Tibial nerve (tissue), 4 donors: ENCODE results near the gene ITPRID1. TPM values are rescaled to one million over a fixed set of nuclear protein-coding genes. Genes with fewer than 3 reads are reported as not detected.

Experiments used
- DNase-seq, 2 donors: peaks; one replicate each; pipeline ENCODE4 v3.0.0-alpha.2; 2019; ENCODE audit warnings: low spot score in 2 of 2
- H3K27ac ChIP-seq, 4 donors: fragments of 200-600 bp; sonication (generic) in 3 of 4; one replicate each; pipeline ENCODE4 v1.5.1; 2017 to 2019; ENCODE audit warnings: mild to moderate bottlenecking in 1 of 4
- H3K27me3 ChIP-seq, 2 donors: fragments of 200-600 bp; sonication (generic) in 1 of 2; one replicate each; pipeline versions ENCODE4 v1.5.1 to v1.6.0; 2017 to 2019
- H3K36me3 ChIP-seq, 3 donors: fragments of 200-600 bp; sonication (generic); one replicate each; pipeline ENCODE4 v1.5.1; 2018 to 2019
- H3K4me1 ChIP-seq, 4 donors: fragments of 200-600 bp; sonication (generic) in 3 of 4; one replicate each; pipeline ENCODE4 v1.5.1; 2017 to 2019
- H3K4me3 ChIP-seq, 4 donors: fragments of 200-600 bp; sonication (generic) in 3 of 4; one replicate each; pipeline ENCODE4 v1.5.1; 2017 to 2019; ENCODE audit warnings: mild to moderate bottlenecking in 1 of 4, moderate library complexity in 1 of 4
- H3K9me3 ChIP-seq, 4 donors: fragments of 200-600 bp; sonication (generic) in 3 of 4; one replicate each; pipeline ENCODE4 v1.5.1; 2017 to 2019
- EP300 ChIP-seq, 2 donors: sonication (generic); formaldehyde crosslinking; IDR thresholded peaks; one replicate each; pipeline ENCODE4 v1.6.1; 2017; ENCODE audit warnings: antibody characterized with exemption in 2 of 2, mild to moderate bottlenecking in 1 of 2
- POLR2A ChIP-seq, 2 donors: fragments of 450-650 bp; IDR thresholded peaks; one replicate each; pipeline ENCODE4 v1.6.1; 2017; ENCODE audit warnings: antibody characterized with exemption in 2 of 2, mild to moderate bottlenecking in 2 of 2, moderate library complexity in 2 of 2
- WGBS, 2 donors: methylation state at CpG; one replicate each; pipeline ENCODE4 v1.1.5; 2018; 5-methylcytosine and 5-hydroxymethylcytosine counted together
- total RNA-seq, 4 donors: library from RNA; depleted of rRNA; stranded (reverse); fragments of >200 nt; gene quantifications; one replicate each; pipeline ENCODE4 v1.1.0, GENCODE V29; 2016
- TF ChIP-seq, protein P1 (sequence below), 5 experiments: fragments of 200-600 bp in 3 of 5; fragments of 450-650 bp in 2 of 5; sonication (generic) in 3 of 5; IDR thresholded peaks; one replicate each; pipeline ENCODE4 v1.5.1; 2016 to 2019; ENCODE audit warnings: antibody characterized with exemption in 5 of 5, mild to moderate bottlenecking in 3 of 5, moderate library complexity in 2 of 5

The ITPRID1 gene
- total RNA-seq, 4 donors from 2014 or later, result not detected

DNA sequence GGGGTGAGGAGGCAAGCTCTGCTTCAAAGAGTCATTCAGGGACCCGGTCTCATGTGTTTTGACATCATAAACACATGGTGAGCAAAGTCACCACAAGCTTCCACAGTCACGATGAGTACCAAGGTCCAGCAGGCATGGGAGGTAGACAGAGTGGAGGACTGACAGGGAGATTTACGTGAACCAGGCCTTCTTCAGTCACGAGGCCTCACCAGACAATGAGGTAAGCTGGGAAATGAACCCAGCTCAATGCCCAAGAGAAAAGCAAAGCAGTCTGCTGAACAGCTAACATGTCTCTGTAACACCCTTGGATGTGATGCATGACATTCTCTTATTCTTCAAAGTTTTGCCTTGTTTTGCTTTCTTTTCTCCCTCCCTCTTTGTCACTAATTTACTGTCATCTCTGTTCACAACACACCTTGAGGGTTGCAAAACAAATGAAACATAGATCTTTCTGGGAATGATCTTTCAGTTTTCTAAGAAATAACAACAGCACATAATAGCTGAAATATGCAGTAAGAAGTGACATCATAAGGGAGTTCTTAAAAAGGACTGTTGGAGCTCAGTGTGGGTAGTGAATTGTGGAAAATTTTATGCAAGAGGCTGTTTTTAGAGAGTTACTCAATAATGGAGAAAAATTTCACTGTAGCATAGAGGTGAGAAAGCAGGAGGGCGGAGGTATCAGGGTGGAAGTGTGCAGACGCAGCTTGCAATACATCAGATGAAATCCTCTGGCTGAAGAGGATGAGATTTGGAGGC lies 182.1 kb downstream of the ITPRID1 start:
- Histone ChIP-seq H3K27ac (no peak overlapping the region), H3K4me1 (no peaks in the 10 kb centered on the region), H3K4me3 (no peak overlapping the region), H3K27me3 (no peaks in the 10 kb centered on the region), H3K36me3 (no peaks in the 10 kb centered on the region), H3K9me3 (no peaks in the 10 kb centered on the region)
- no peak for DNase-seq
- 60 to 71% methylated on average over 6 of the region's 6 CpGs for WGBS, 2 donors
- TF ChIP-seq POLR2A (IDR thresholded peaks at IDR 0.05), result no peak
- no peak for TF ChIP-seq EP300 (IDR thresholded peaks at IDR 0.05)
- TF ChIP-seq, protein P1, sequence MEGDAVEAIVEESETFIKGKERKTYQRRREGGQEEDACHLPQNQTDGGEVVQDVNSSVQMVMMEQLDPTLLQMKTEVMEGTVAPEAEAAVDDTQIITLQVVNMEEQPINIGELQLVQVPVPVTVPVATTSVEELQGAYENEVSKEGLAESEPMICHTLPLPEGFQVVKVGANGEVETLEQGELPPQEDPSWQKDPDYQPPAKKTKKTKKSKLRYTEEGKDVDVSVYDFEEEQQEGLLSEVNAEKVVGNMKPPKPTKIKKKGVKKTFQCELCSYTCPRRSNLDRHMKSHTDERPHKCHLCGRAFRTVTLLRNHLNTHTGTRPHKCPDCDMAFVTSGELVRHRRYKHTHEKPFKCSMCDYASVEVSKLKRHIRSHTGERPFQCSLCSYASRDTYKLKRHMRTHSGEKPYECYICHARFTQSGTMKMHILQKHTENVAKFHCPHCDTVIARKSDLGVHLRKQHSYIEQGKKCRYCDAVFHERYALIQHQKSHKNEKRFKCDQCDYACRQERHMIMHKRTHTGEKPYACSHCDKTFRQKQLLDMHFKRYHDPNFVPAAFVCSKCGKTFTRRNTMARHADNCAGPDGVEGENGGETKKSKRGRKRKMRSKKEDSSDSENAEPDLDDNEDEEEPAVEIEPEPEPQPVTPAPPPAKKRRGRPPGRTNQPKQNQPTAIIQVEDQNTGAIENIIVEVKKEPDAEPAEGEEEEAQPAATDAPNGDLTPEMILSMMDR (IDR thresholded peaks at IDR 0.05), result no peak

DNA sequence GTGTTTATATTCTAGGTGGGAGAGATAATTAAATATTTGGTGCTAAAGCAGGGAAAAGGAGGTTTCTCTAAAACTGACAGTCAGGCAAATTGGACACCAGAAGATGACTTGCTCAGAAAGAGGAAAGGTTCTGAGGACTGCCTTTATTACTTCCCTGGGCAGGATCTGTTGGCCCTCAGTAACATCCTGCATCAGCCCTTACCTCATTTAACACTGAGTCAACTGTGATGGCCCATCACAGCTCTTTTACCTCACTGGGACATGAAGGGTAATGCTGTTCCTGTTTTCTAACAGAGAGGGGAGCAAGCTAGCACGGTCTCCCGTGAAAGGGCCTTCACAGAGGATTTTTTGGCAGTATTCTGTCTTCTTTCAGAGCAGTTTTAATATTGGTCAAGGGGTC lies 185.2 kb downstream of the ITPRID1 start:
- TF ChIP-seq POLR2A (IDR thresholded peaks at IDR 0.05), result no peak
- no peak for TF ChIP-seq EP300 (IDR thresholded peaks at IDR 0.05)
- TF ChIP-seq, protein P1 (IDR thresholded peaks at IDR 0.05), result no peak
- H3K36me3 ChIP-seq, result no peaks in the 10 kb centered on the region
- WGBS, 2 donors, result 14 to 29% methylated on average over 2 of the region's 2 CpGs
- H3K4me3 ChIP-seq, result no peak overlapping the region
- no peaks in the 10 kb centered on the region for H3K9me3 ChIP-seq
- H3K4me1 ChIP-seq, result no peaks in the 10 kb centered on the region
- DNase-seq, result no peak
- H3K27me3 ChIP-seq, result no peaks in the 10 kb centered on the region
- no peak overlapping the region for H3K27ac ChIP-seq

DNA sequence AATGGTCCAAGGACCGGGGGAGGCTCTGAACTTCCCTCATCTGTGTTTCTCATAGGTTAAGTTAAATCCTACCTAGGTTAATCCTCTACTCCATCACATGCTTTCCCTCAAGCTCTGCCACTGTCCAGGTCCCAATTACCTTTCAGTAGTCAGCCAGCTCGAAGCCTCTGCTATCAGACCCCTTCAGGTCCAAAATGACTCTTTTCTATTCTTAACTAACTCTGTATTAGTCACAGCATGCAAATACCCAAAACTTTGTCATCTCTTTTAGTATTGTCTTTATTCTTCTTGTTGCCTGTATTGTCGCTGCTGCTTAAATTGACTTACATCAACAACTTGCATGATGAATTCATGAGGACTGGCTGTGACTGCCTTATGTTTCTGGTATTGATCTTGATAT lies 188.5 kb downstream of the ITPRID1 start:
- no peak overlapping the region for H3K4me3 ChIP-seq
- no peak for DNase-seq
- no peaks in the 10 kb centered on the region for H3K27me3 ChIP-seq
- TF ChIP-seq POLR2A (IDR thresholded peaks at IDR 0.05) (no peak), EP300 (IDR thresholded peaks at IDR 0.05) (no peak)
- TF ChIP-seq, protein P1 (IDR thresholded peaks at IDR 0.05), result no peak
- H3K4me1 ChIP-seq, result no peaks in the 10 kb centered on the region
- H3K36me3 ChIP-seq, result no peaks in the 10 kb centered on the region
- no peaks in the 10 kb centered on the region for H3K9me3 ChIP-seq
- H3K27ac ChIP-seq, result no peak overlapping the region
- WGBS, 2 donors, result 79 to 90% methylated on average over 3 of the region's 3 CpGs

DNA sequence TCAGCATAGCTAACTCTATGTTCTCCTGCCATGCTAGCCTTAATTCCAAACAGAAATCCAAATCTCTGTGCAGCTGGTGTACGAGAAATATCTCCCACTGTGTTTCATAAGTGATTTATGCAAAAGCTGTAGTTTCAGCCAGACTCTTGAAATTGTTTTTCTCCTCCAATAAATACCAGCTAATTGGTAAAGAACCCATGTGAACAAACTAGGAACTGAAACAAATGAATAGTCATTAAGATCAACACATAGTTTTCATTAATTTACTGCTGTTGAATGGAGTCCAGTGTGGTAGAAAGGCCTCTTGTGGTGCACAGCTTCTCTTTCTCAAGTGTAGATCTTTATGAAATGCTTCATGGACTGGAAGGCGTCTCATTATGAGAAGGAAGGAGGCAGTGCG lies 191.5 kb downstream of the ITPRID1 start:
- TF ChIP-seq, protein P1 (IDR thresholded peaks at IDR 0.05), result no peak
- no peak for DNase-seq
- H3K36me3 ChIP-seq, result no peaks in the 10 kb centered on the region

DNA sequence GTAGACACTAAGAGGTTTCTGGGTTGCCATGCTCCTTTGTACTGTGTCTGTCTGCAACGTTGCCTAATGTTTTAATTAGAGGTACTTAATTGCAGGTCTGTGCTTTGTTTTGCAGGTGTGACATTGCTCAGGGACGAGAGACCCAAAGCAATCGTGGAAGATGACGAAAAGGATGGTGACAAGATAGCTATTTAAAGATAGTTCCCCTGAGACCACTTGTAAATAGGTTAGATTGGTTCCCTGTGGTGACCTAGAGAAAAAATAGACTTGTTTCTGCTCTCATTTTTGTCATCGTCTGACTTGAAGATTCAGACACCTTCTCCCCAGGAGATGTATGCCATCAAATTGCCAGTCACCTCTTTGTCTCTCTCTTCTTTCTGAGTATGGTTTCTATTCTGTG lies 193.2 kb downstream of the ITPRID1 start:
- TF ChIP-seq POLR2A (IDR thresholded peaks at IDR 0.05) (no peak), EP300 (IDR thresholded peaks at IDR 0.05) (no peak)
- TF ChIP-seq, protein P1 (IDR thresholded peaks at IDR 0.05), result no peak
- Histone ChIP-seq H3K27ac (no peak overlapping the region), H3K27me3 (no peaks in the 10 kb centered on the region), H3K4me3 (no peak overlapping the region), H3K4me1 (no peaks in the 10 kb centered on the region), H3K9me3 (no peaks in the 10 kb centered on the region), H3K36me3 (no peaks in the 10 kb centered on the region)
- 48 to 50% methylated on average over 5 of the region's 5 CpGs for WGBS, 2 donors
- no peak for DNase-seq

More for the DNA sequence above, 191.5 kb downstream of the ITPRID1 start:
- H3K27ac ChIP-seq, result no peak overlapping the region
- 84 to 87% methylated on average over 3 of the region's 3 CpGs for WGBS, 2 donors
- H3K27me3 ChIP-seq, result no peaks in the 10 kb centered on the region
- no peak overlapping the region for H3K4me3 ChIP-seq
- no peaks in the 10 kb centered on the region for H3K9me3 ChIP-seq
- no peaks in the 10 kb centered on the region for H3K4me1 ChIP-seq

Other genes starting within 250 kb of the ITPRID1 start
- gene NEUROD6, start 173.4 kb upstream of the ITPRID1 start, total RNA-seq, result not detected
- gene PPP1R17, start 173.1 kb downstream of the ITPRID1 start, total RNA-seq, result under 1 TPM in 1 of 4 donors, not detected in 3; 0.30 TPM